NCI-H345 (cell line): ENCODE measurements around the gene PARD3B.

ENCODE experiments used
- DNase-seq: peaks from one replicate; lab custom pipeline; 2025; lab: John Stamatoyannopoulos, UW

Gene PARD3B

GRCh38 chr2:204770735-204771134 is 225.5 kb downstream of the PARD3B start:
- no peak for DNase-seq

DNA sequence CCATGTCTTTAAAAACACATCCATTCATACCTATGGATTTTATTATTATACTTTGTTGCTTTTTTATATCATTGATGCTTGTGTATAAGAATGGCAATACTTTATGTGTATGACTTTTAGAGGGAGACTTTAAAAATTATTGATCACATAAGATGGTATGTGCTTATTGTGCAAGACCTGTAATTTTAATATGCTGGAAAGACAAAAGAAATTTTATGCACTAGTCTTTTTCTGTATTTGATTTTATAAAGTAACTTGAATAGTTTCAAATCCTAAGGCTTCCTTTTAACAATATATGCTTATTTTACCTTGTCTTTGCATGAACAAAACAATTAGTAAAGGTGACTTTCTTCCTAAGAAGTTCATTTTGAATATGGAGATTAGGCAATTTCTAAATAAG is 226.4 kb downstream of the PARD3B start:
- DNase-seq, result no peak

GRCh38 chr2:204772546-204772945 is 227.3 kb downstream of the PARD3B start:
- DNase-seq, result no peak

- no peak for DNase-seq
These were observed 230.5 kb downstream of the PARD3B start for GRCh38 chr2:204775766-204776165.

- no peak for DNase-seq
These were observed 231.7 kb downstream of the PARD3B start for GRCh38 chr2:204776781-204777559.

DNA sequence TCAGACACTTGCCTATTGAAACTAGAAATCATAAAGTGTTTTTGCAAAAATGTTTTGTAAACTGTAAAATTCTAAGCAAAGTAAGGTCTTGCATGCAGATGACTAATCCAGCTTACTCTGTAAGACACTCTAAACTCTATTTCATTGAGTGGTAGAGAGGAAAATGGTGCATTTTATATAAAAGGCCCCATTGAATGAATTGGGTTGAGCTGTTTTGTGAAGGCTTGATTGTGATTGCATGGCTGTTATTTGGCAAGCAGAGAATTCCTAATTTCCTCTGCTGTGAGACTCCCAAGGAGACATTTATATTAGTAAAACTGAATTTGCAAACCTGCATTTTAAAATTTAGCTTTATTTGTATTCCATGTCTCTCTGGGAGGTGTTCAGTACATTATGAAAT is 234.5 kb downstream of the PARD3B start:
- no peak for DNase-seq

DNA sequence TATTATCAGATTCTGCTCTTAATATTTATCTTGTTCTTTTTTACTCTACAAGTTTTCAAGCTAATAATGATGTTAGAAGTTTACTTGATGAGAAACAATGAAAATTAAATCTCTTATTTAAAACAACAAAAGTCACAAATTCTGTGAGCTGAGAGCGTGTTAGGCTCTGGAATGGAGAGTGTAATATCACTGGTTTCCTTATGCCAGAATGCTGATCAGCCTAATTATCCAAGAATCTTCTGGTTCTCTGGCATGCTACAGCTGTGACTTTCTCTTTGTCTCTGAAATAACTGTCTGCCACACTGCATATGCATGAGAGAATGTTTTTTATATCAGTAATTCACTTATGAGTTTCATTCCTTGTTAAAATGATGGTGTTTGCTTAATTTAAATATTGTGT is 236.7 kb downstream of the PARD3B start:
- DNase-seq, result no peak

DNA sequence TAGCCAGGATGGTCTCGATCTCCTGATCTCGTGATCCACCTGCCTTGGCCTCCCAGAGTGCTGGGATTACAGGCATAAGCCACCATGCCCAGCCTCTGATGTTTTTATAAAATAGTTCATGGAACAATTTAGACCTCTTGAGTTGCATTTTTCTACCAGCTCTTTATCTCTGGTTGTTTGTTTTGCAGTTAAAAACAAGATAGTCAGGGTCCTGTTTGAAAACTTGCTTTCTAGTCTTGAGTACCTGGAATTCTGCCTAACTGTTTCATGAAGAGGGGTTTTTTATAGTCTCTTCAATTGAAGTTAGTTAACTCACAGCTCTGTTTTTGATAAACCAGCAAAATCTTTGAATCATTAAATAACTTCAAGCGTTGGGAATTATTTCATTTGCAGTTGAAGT is 244.8 kb downstream of the PARD3B start:
- no peak for DNase-seq

DNA sequence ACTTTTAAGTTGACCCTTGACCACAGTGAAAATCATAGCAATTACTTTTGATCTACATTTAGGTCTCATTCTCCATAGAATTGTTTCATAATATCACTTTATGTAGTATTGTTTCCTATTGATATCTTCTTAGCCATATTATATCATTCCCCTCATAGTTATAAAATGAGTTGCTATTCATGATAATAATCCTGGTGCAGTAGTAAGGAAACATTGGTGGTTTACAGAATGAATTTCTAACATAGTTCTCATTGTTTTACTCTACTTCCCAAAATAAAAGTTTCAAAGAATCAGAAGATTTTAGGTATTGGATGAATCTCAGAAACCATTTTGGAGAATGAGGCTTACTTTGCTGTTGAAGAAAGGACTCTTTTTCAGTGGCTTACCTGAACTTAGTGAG is 246.0 kb downstream of the PARD3B start:
- DNase-seq, result no peak

DNA sequence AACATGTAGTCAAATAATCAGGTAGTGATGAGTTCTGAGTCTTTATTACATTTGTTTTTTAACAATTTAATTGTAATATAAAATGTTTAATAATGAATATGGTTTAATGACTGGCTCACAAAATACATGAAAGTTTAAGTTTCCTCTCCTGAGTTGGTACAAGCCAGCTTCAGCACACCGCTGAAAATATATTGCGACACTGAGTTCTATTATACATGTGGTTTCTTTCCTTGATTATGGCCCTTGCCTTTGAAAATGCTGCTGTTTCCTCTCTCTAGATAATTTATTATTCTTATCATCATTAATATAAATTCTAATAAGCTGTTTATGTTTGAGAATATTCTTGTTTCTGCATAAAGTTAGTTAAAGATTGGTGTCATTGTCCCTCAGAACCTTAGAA is 249.3 kb downstream of the PARD3B start:
- DNase-seq, result no peak

DNA sequence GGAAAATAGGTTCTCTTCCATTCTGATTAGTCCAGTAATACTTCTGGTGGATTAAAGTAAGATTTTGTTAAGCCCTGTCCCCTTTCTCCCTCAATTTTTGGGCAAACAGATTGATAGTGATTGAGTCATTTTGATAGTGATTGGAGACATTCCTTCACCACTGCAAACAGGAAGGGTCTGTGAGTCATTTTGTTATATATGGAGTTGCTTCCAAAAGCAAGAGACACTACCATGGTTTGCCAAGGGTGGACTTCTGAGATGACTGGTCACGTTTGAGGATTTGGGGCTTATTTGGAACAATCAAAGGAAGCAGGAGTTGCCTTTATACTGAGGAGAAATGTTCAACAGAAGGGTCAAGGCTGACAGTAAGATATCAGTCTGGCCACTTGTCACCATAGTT is 249.9 kb downstream of the PARD3B start:
- no peak for DNase-seq

- DNase-seq, result no peak
These were observed 251.3 kb downstream of the PARD3B start for GRCh38 chr2:204796581-204796980.

GRCh38 chr2:204799791-204800190 is 254.5 kb downstream of the PARD3B start:
- no peak for DNase-seq

DNA sequence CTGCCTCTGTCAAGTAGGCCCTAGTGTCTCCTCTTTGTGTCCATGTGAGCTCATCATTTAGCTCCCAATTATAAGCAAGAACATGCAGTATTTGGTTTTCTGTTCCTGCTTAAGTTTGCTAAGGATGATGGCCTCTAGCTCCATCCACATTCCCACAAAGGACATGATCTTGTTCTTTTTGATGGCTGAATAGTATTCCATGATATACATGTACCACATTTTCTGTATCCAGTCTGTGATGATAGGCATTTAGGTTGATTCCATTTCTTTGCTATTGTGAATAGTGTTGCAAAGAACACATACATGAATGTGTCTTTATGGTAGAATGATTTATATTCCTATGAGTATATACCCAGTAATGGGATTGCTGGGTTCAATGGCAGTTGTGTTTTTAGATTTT is 263.2 kb downstream of the PARD3B start:
- no peak for DNase-seq

- DNase-seq, result no peak
These were observed 279.6 kb downstream of the PARD3B start for GRCh38 chr2:204824751-204825453.

DNA sequence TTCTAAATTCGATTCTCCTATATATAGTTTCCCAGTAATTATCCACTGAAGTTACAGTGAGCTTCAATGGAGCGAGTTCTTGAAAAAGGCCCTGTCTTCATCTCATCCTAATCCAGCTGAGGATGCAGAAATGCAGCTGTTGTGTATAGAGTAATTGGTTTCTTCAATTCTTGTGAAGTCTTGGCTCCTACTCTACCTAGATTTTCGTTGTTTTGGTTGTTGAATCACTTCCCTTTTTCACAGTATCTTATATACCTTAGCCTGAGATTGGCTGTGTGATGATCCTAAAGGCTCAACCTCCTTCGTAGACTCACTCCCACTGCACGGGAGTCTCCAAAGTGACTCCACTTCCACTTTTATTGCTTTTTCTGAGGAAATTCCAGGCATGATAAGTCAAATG is 280.4 kb downstream of the PARD3B start:
- DNase-seq, result no peak

DNA sequence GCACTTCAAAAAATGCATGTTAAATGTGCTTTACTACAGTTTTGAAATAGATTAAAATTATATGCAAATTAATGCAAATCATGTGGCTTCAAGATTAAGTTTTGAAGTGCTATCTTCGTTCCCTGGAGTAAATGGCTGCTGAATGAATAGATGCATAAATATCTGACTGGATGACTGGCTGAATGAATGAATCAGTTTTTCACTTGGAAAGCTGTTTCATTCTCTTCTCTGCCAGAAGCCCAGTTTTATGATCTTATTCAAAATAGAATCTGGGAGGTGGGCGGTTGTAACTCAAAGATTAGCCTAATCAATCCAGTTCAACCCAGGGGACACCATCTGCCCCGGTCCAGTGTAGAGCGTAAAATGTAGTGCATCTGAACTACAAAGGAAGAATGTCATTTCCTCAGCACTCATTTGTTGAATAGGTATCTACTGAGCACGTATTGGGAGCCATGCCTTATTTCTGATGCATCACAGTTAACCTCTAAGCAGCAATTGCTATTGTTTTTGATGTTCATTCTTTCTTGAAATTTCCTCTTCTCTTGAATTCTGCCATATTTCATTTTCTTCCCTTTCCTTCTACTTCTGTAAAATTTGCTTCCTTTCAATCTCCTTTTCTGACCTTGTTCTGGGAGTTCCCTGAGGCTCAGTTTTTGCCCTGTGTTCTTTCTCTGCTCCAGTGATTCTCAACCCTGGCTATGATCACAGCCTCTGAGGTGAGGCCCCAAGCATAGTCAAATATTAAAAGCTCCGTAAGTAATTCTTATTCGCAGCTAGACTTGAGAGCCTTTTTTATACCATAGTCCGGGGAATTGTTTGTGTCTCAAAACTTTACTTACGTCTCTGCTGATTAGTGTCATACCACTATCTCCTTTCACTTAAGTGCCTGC is 282.7 kb downstream of the PARD3B start:
- no peak for DNase-seq

- no peak for DNase-seq
These were observed 289.6 kb downstream of the PARD3B start for GRCh38 chr2:204834716-204835384.

- no peak for DNase-seq
These were observed 290.5 kb downstream of the PARD3B start for GRCh38 chr2:204835786-204836185.

GRCh38 chr2:204840504-204840903 is 295.2 kb downstream of the PARD3B start:
- no peak for DNase-seq

DNA sequence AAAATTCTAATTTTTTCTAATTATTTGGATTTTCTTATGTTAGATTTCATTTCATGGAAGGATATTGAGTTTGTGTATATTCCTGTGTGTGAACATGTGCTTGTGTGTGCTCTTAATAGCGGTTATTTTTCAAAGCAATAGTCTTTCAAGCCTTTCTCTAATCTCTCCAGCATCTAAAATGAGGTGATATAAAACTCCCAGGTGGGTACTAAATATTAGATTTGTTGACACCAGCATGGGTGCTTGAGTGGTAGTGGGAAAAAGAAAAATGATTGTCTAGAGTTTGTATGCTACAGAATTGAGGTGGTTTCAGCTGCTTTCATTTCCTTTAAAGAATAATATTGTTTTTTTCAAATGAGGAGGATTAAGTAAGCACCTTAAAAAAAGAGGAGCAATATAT is 296.8 kb downstream of the PARD3B start:
- DNase-seq, result no peak
